ENCODE measurements around the gene CHN2. TPM values are rescaled to one million over a fixed set of nuclear protein-coding genes. Genes with fewer than 3 reads are reported as not detected.

CHN2 gene
- total RNA-seq, 1 donor from 2014 or later, result 0.50 TPM

- Mint-ChIP-seq H3K27me3 (ENCODE audit: low read depth) (peaks cover 2% of the 10 kb centered on the region), H3K27ac (ENCODE audit: unreplicated experiment) (no peak overlapping the region), H3K36me3 (ENCODE audit: low read depth) (no peaks in the 10 kb centered on the region), H3K4me1 (ENCODE audit: low read depth) (no peaks in the 10 kb centered on the region), H3K4me3 (ENCODE audit: unreplicated experiment) (no peak overlapping the region), H3K9me3 (ENCODE audit: low read depth) (peaks cover 4% of the 10 kb centered on the region)
- TF ChIP-seq CTCF (IDR thresholded peaks at IDR 0.05), result no peak
- no peak for DNase-seq (ENCODE audit: low spot score)
These were observed 26.9 kb upstream of the CHN2 start for GRCh38 chr7:29167721-29168120.

- DNase-seq (ENCODE audit: low spot score), result no peak
- Mint-ChIP-seq H3K4me1 (ENCODE audit: low read depth) (no peaks in the 10 kb centered on the region), H3K27ac (ENCODE audit: unreplicated experiment) (no peak overlapping the region), H3K27me3 (ENCODE audit: low read depth) (peaks cover 2% of the 10 kb centered on the region), H3K9me3 (ENCODE audit: low read depth) (peaks cover under 1% of the 10 kb centered on the region), H3K36me3 (ENCODE audit: low read depth) (peaks cover 2% of the 10 kb centered on the region), H3K4me3 (ENCODE audit: unreplicated experiment) (no peak overlapping the region)
- TF ChIP-seq CTCF (IDR thresholded peaks at IDR 0.05), result no peak
These were observed 23.8 kb upstream of the CHN2 start for GRCh38 chr7:29170781-29171180.

- no peak for DNase-seq (ENCODE audit: low spot score)
- no peak for TF ChIP-seq CTCF (IDR thresholded peaks at IDR 0.05)
- Mint-ChIP-seq H3K4me3 (ENCODE audit: unreplicated experiment) (no peak overlapping the region), H3K27me3 (ENCODE audit: low read depth) (peaks cover 9% of the 10 kb centered on the region), H3K27ac (ENCODE audit: unreplicated experiment) (no peak overlapping the region), H3K4me1 (ENCODE audit: low read depth) (no peaks in the 10 kb centered on the region), H3K9me3 (ENCODE audit: low read depth) (no peaks in the 10 kb centered on the region), H3K36me3 (ENCODE audit: low read depth) (peaks cover 2% of the 10 kb centered on the region)
These were observed 21.1 kb upstream of the CHN2 start for GRCh38 chr7:29173458-29173857.

- peaks cover 2% of the 10 kb centered on the region for H3K36me3 Mint-ChIP-seq (ENCODE audit: low read depth)
- no peaks in the 10 kb centered on the region for H3K9me3 Mint-ChIP-seq (ENCODE audit: low read depth)
- H3K4me1 Mint-ChIP-seq (ENCODE audit: low read depth), result no peaks in the 10 kb centered on the region
- DNase-seq (ENCODE audit: low spot score), result no peak
- no peak for TF ChIP-seq CTCF (IDR thresholded peaks at IDR 0.05)
- no peak overlapping the region for H3K27ac Mint-ChIP-seq (ENCODE audit: unreplicated experiment)
- H3K27me3 Mint-ChIP-seq (ENCODE audit: low read depth), result peaks cover 7% of the 10 kb centered on the region
- H3K4me3 Mint-ChIP-seq (ENCODE audit: unreplicated experiment), result no peak overlapping the region
These were observed 16.5 kb upstream of the CHN2 start for GRCh38 chr7:29177963-29178600.

GRCh38 chr7:29179115-29179514, 15.5 kb upstream of the CHN2 start:
- no peak overlapping the region for H3K4me3 Mint-ChIP-seq (ENCODE audit: unreplicated experiment)
- no peak for TF ChIP-seq CTCF (IDR thresholded peaks at IDR 0.05)

More at GRCh38 chr7:29179115-29179514, 15.5 kb upstream of the CHN2 start:
- no peaks in the 10 kb centered on the region for H3K9me3 Mint-ChIP-seq (ENCODE audit: low read depth)
- no peaks in the 10 kb centered on the region for H3K4me1 Mint-ChIP-seq (ENCODE audit: low read depth)
- H3K27ac Mint-ChIP-seq (ENCODE audit: unreplicated experiment), result no peak overlapping the region
- peaks cover 7% of the 10 kb centered on the region for H3K27me3 Mint-ChIP-seq (ENCODE audit: low read depth)
- no peak for DNase-seq (ENCODE audit: low spot score)
- peaks cover 2% of the 10 kb centered on the region for H3K36me3 Mint-ChIP-seq (ENCODE audit: low read depth)
